ENCODE data around the gene SLC22A12. TPM values are rescaled to one million over a fixed set of nuclear protein-coding genes. Genes with fewer than 3 reads are reported as not detected.

Gene SLC22A12
- total and polyA plus RNA-seq, 2 donors from 2014 or later, result 5.3 to 85.9 TPM

DNA sequence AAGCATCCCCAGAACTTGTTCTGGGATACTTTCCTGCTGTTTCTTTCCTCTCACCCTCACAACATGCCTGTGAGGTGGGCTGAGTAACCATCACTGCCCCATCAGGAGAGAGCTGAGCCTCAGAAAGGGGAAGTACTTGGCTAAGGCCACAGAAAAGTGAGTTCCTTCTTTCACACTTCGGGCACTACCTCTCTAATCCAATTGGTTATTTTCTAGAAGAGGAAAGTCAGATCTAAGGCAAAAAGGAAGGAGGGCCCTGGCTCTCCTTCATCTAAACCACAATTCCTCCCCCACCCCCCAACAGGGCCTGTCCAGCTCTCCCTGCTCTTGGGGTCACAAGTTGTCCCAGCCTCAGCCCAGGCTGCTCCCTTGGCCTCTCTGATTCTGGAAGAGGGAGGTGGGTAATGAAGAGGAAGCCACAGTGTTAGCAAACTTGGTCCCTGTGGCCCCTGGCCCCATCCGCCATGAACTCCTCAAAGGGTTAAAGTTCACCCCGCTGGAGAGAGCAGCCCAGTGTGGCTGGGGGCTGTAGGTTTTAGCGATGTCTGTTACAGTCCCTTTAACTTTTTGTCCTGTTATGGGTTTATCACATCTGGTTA, 34.0 kb downstream of the SLC22A12 start:
- TF ChIP-seq, protein P1, sequence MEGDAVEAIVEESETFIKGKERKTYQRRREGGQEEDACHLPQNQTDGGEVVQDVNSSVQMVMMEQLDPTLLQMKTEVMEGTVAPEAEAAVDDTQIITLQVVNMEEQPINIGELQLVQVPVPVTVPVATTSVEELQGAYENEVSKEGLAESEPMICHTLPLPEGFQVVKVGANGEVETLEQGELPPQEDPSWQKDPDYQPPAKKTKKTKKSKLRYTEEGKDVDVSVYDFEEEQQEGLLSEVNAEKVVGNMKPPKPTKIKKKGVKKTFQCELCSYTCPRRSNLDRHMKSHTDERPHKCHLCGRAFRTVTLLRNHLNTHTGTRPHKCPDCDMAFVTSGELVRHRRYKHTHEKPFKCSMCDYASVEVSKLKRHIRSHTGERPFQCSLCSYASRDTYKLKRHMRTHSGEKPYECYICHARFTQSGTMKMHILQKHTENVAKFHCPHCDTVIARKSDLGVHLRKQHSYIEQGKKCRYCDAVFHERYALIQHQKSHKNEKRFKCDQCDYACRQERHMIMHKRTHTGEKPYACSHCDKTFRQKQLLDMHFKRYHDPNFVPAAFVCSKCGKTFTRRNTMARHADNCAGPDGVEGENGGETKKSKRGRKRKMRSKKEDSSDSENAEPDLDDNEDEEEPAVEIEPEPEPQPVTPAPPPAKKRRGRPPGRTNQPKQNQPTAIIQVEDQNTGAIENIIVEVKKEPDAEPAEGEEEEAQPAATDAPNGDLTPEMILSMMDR (IDR thresholded peaks at IDR 0.05; ENCODE audit: borderline replicate concordance, extremely low read depth, insufficient read depth), result no peak
- no peak for FAIRE-seq
- Histone ChIP-seq H3K4me3 (ENCODE audit: low read length in 3 of 3) (no peak overlapping the region), H3K27ac (ENCODE audit: low read depth in 2 of 2, low read length in 2 of 2) (no peak overlapping the region), H3K36me3 (ENCODE audit: control insufficient read depth in 2 of 3, insufficient read depth in 3 of 3, low read length in 3 of 3) (no peaks in the 10 kb centered on the region), H3K27me3 (ENCODE audit: control insufficient read depth, insufficient read depth, low read length) (no peaks in the 10 kb centered on the region), H3K9ac (ENCODE audit: low read length in 3 of 3) (no peak overlapping the region), H3K4me1 (ENCODE audit: control insufficient read depth in 2 of 3, insufficient read depth in 2 of 3, low read depth in 1 of 3, low read length in 3 of 3) (peaks cover 4 to 18% (median 13%) of the 10 kb centered on the region in 3 donors), H3K9me3 (ENCODE audit: control insufficient read depth in 2 of 3, insufficient read depth in 1 of 3, low read length in 3 of 3) (no peaks in the 10 kb centered on the region)
- intact Hi-C loops (cut with DNase I), result no loop called here
- no peak for DNase-seq

DNA sequence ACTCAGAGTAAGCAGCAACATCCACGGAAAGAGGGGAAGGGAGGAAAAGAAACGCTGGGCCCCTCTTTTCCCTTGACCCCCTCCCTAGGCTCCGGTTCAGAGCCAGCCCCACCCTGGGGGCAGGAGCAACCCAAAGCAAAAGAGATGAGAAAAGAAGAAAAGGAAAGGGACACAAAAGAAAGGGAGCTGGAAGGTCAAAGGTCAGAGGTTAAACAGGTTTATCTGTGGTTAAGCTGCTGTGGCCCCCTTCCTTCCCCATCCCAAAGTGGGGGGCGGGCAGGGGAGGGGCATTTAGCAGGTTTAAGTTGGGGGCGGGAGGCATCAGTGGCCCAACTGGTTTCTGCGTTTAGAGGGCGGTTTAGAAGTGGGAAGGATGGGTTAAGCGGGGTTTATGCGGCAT, 35.6 kb downstream of the SLC22A12 start:
- no peaks in the 10 kb centered on the region for H3K9me3 ChIP-seq (ENCODE audit: control insufficient read depth in 2 of 3, insufficient read depth in 1 of 3, low read length in 3 of 3)
- no peaks in the 10 kb centered on the region for H3K36me3 ChIP-seq (ENCODE audit: control insufficient read depth in 2 of 3, insufficient read depth in 3 of 3, low read length in 3 of 3)
- no peak overlapping the region for H3K9ac ChIP-seq (ENCODE audit: low read length in 3 of 3)
- H3K27ac ChIP-seq (ENCODE audit: low read depth in 2 of 2, low read length in 2 of 2), result no peak overlapping the region
- no peaks in the 10 kb centered on the region for H3K27me3 ChIP-seq (ENCODE audit: control insufficient read depth, insufficient read depth, low read length)
- H3K4me3 ChIP-seq (ENCODE audit: low read length in 3 of 3), result no peak overlapping the region
- no peak for DNase-seq
- TF ChIP-seq, protein P1 (IDR thresholded peaks at IDR 0.05; ENCODE audit: borderline replicate concordance, extremely low read depth, insufficient read depth), result no peak
- intact Hi-C loops (cut with DNase I), result no loop called here
- peaks cover 0 to 3% (median 0%) of the 10 kb centered on the region in 3 donors for H3K4me1 ChIP-seq (ENCODE audit: control insufficient read depth in 2 of 3, insufficient read depth in 2 of 3, low read depth in 1 of 3, low read length in 3 of 3)
- FAIRE-seq, result no peak

DNA sequence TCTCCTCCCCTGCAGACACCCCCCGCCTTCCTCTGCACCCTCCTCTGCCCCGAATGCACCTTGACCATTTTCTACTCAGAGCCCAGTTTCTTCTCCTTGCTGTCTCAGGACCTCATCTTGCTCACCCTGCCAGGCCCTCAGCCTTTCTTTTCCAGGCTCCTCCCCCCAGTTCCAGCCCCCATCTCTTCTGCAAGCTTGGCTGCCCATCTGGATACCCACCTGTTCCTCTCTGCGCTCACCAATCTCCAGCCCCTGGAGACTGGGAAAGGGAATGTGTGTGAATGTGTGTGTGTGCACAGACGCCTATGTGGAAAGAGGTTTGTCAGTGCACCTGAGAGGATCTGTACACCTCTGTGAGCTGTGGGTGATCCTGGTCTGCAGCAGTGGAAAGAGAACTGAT, 36.4 kb downstream of the SLC22A12 start:
- intact Hi-C loops (cut with DNase I), result no loop called here
- H3K4me1 ChIP-seq (ENCODE audit: control insufficient read depth in 2 of 3, insufficient read depth in 2 of 3, low read depth in 1 of 3, low read length in 3 of 3), result no peaks in the 10 kb centered on the region
- no peaks in the 10 kb centered on the region for H3K36me3 ChIP-seq (ENCODE audit: control insufficient read depth in 2 of 3, insufficient read depth in 3 of 3, low read length in 3 of 3)
- TF ChIP-seq, protein P1 (IDR thresholded peaks at IDR 0.05; ENCODE audit: borderline replicate concordance, extremely low read depth, insufficient read depth), result no peak
- no peaks in the 10 kb centered on the region for H3K9me3 ChIP-seq (ENCODE audit: control insufficient read depth in 2 of 3, insufficient read depth in 1 of 3, low read length in 3 of 3)
- no peak overlapping the region for H3K27ac ChIP-seq (ENCODE audit: low read depth in 2 of 2, low read length in 2 of 2)
- H3K27me3 ChIP-seq (ENCODE audit: control insufficient read depth, insufficient read depth, low read length), result no peaks in the 10 kb centered on the region
- H3K9ac ChIP-seq (ENCODE audit: low read length in 3 of 3), result no peak overlapping the region
- H3K4me3 ChIP-seq (ENCODE audit: low read length in 3 of 3), result no peak overlapping the region
- FAIRE-seq (no peak), DNase-seq (peak in 3 of 5 donors; percentile 71 to 85 (median 82))

DNA sequence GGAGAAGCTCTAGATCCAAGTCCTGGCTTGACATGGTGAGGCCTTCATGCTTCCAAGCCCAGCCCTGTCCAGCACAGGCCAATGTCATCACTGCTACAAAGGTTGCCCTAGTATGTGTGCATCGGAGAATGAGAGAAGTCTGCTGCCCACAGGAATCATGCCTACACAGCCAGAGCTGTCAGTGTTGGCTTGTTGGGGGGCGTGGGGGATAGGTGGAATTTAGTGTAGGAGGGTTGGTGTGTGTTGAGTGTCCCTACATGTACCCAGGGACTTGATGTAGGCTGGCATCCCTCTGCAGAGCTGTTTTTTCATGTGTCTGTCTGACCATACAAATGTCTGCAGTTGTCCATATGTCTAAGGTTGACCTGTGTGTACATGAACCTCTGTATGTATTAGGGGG, 37.6 kb downstream of the SLC22A12 start:
- no peak overlapping the region for H3K9ac ChIP-seq (ENCODE audit: low read length in 3 of 3)
- intact Hi-C loops (cut with DNase I), result no loop called here
- H3K9me3 ChIP-seq (ENCODE audit: control insufficient read depth in 2 of 3, insufficient read depth in 1 of 3, low read length in 3 of 3), result no peaks in the 10 kb centered on the region
- H3K36me3 ChIP-seq (ENCODE audit: control insufficient read depth in 2 of 3, insufficient read depth in 3 of 3, low read length in 3 of 3), result no peaks in the 10 kb centered on the region
- DNase-seq, result no peak
- no peak overlapping the region for H3K4me3 ChIP-seq (ENCODE audit: low read length in 3 of 3)
- no peaks in the 10 kb centered on the region for H3K4me1 ChIP-seq (ENCODE audit: control insufficient read depth in 2 of 3, insufficient read depth in 2 of 3, low read depth in 1 of 3, low read length in 3 of 3)
- no peak overlapping the region for H3K27ac ChIP-seq (ENCODE audit: low read depth in 2 of 2, low read length in 2 of 2)
- TF ChIP-seq, protein P1 (IDR thresholded peaks at IDR 0.05; ENCODE audit: borderline replicate concordance, extremely low read depth, insufficient read depth), result no peak
- H3K27me3 ChIP-seq (ENCODE audit: control insufficient read depth, insufficient read depth, low read length), result no peaks in the 10 kb centered on the region
- FAIRE-seq, result no peak

Measured in kidney (tissue), 14 donors.